GM12891 (cell line): ENCODE data around the gene NKD1.

Source experiments
- POLR2A ChIP-seq: IDR thresholded peaks from 2 replicates; pipeline ENCODE4 v1.6.1; 2011; ENCODE audit warnings: low read depth, low read length, control low read depth
- POLR2AphosphoS5 ChIP-seq: IDR thresholded peaks from 2 replicates; pipeline ENCODE4 v1.6.1; 2011; ENCODE audit warnings: low read depth, low read length, control low read depth

- TF ChIP-seq POLR2A, result no peak
- no peak for TF ChIP-seq POLR2AphosphoS5
Measured at GRCh38 chr16:50611332-50611934, 63.2 kb downstream of the NKD1 start.
